Activated T-cell treated with anti-CD3 and anti-CD28 coated beads, Interleukin-2, amount 50 U/mL, for 72 hours (primary cell): ENCODE results near the gene GRM2. TPM values are rescaled to one million over a fixed set of nuclear protein-coding genes. Genes with fewer than 3 reads are reported as not detected.

Experiments
- ATAC-seq, 2 donors: fragments of 150-1000 bp; cut with Tn5 transposase; replicated peaks in 1 of 2; 2 replicates each; pipeline ENCODE4 v1.10.0; 2021; ENCODE audit warnings: moderate library complexity in 2 of 2, mild to moderate bottlenecking in 1 of 2
- DNase-seq, 2 donors: peaks; one replicate each; pipeline ENCODE4 v3.0.0; 2021 to 2022; ENCODE audit warnings: mixed read lengths in 1 of 2
- H3K27ac Mint-ChIP-seq: one replicate; pipeline ENCODE4 v1.8.0; 2022; ENCODE audit warnings: mild to moderate bottlenecking, moderate library complexity, mixed read lengths
- H3K27me3 Mint-ChIP-seq: one replicate; pipeline ENCODE4 v1.8.0; 2022; ENCODE audit warnings: low read depth, mixed read lengths
- H3K36me3 Mint-ChIP-seq, 2 donors: one replicate each; pipeline ENCODE4 v1.8.0; 2022; ENCODE audit warnings: mixed read lengths in 2 of 2, mild to moderate bottlenecking in 1 of 2; ENCODE audit not compliant: insufficient read depth in 2 of 2
- H3K4me1 Mint-ChIP-seq: one replicate; pipeline ENCODE4 v1.8.0; 2022; ENCODE audit warnings: low read depth, mixed read lengths
- H3K4me3 Mint-ChIP-seq, 2 donors: one replicate each; pipeline ENCODE4 v1.8.0; 2022; ENCODE audit warnings: mild to moderate bottlenecking in 2 of 2, mixed read lengths in 2 of 2, moderate library complexity in 2 of 2
- H3K9me3 Mint-ChIP-seq, 2 donors: one replicate each; pipeline ENCODE4 v1.8.0; 2022; ENCODE audit warnings: mixed read lengths in 2 of 2
- total RNA-seq, 2 donors: library from RNA; stranded (reverse); gene quantifications; one replicate each; pipeline ENCODE4 v1.2.3, GENCODE V29; 2022

The GRM2 gene
- 1 to 10 TPM in 1 of 2 donors, under 1 TPM in 1; 0.48 to 2.0 TPM for total RNA-seq

GRCh38 chr3:51706788-51707731, at the start of gene GRM2:
GRM2 (plus strand) TSS chr3:51707068; CDS start chr3:51708984, 1,916 bp downstream.
- peak within 1 kb of the TSS; percentile 29 to 54 for H3K4me3 Mint-ChIP-seq
- H3K27ac Mint-ChIP-seq = no peak within 1 kb of the TSS
- ATAC-seq (peak in 1 of 2 donors; percentile 10), DNase-seq (peak in 1 of 2 donors; percentile 37)
- peaks cover 23% of the 10 kb centered on the region for H3K4me1 Mint-ChIP-seq
- peaks cover 11% of the 10 kb centered on the region for H3K27me3 Mint-ChIP-seq
- peaks cover 2% of the 10 kb centered on the region in 2 donors for H3K36me3 Mint-ChIP-seq
- peaks cover 2% of the 10 kb centered on the region in 2 donors for H3K9me3 Mint-ChIP-seq

GRCh38 chr3:51657234-51657633, 49.6 kb upstream of the GRM2 start:
- Mint-ChIP-seq H3K27ac (no peak overlapping the region), H3K9me3 (peaks cover 2% of the 10 kb centered on the region in 2 donors), H3K27me3 (no peaks in the 10 kb centered on the region), H3K36me3 (peaks cover 5 to 17% of the 10 kb centered on the region in 2 donors), H3K4me1 (no peaks in the 10 kb centered on the region), H3K4me3 (no peak overlapping the region)
- DNase-seq (no peak), ATAC-seq (no peak)

- Mint-ChIP-seq H3K27ac (no peak overlapping the region), H3K27me3 (no peaks in the 10 kb centered on the region), H3K36me3 (peaks cover 5 to 12% of the 10 kb centered on the region in 2 donors), H3K4me1 (no peaks in the 10 kb centered on the region), H3K9me3 (no peaks in the 10 kb centered on the region), H3K4me3 (no peak overlapping the region)
- no peak for DNase-seq
- ATAC-seq = no peak
These were observed 46.9 kb upstream of the GRM2 start for GRCh38 chr3:51659942-51660341.

GRCh38 chr3:51662456-51662855, 44.4 kb upstream of the GRM2 start:
- DNase-seq (no peak), ATAC-seq (no peak)
- peaks cover 4 to 9% of the 10 kb centered on the region in 2 donors for H3K36me3 Mint-ChIP-seq
- H3K27me3 Mint-ChIP-seq = no peaks in the 10 kb centered on the region
- no peaks in the 10 kb centered on the region for H3K9me3 Mint-ChIP-seq
- H3K4me1 Mint-ChIP-seq = no peaks in the 10 kb centered on the region
- no peak overlapping the region for H3K27ac Mint-ChIP-seq
- no peak overlapping the region for H3K4me3 Mint-ChIP-seq

- Mint-ChIP-seq H3K27me3 (no peaks in the 10 kb centered on the region), H3K4me3 (peak overlapping the region in 1 of 2 donors; percentile 75), H3K36me3 (no peaks in the 10 kb centered on the region), H3K27ac (no peak overlapping the region), H3K4me1 (peaks cover 47% of the 10 kb centered on the region), H3K9me3 (no peaks in the 10 kb centered on the region)
- no peak for DNase-seq
- no peak for ATAC-seq
These were observed 38.1 kb upstream of the GRM2 start for GRCh38 chr3:51668756-51669155.

- Mint-ChIP-seq H3K27ac (no peak overlapping the region), H3K4me1 (peaks cover 54% of the 10 kb centered on the region), H3K36me3 (no peaks in the 10 kb centered on the region), H3K27me3 (no peaks in the 10 kb centered on the region), H3K4me3 (peak overlapping the region; percentile 71 to 93), H3K9me3 (no peaks in the 10 kb centered on the region)
- DNase-seq = peak; percentile 84 to 85
- peak; percentile 18 to 21 for ATAC-seq
These were observed 37.4 kb upstream of the GRM2 start for GRCh38 chr3:51669241-51670052.

- DNase-seq (no peak), ATAC-seq (no peak)
- Mint-ChIP-seq H3K27me3 (no peaks in the 10 kb centered on the region), H3K4me3 (peak overlapping the region; percentile 71 to 93), H3K4me1 (peaks cover 62% of the 10 kb centered on the region), H3K36me3 (peaks cover 0 to 3% of the 10 kb centered on the region in 2 donors), H3K9me3 (no peaks in the 10 kb centered on the region), H3K27ac (no peak overlapping the region)
These were observed 36.6 kb upstream of the GRM2 start for GRCh38 chr3:51670053-51670822.

GRCh38 chr3:51670823-51671733, 35.8 kb upstream of the GRM2 start, which contains the start of gene TEX264:
TEX264 (plus strand) TSS chr3:51671252; CDS start chr3:51674305, 3,053 bp downstream.
- Mint-ChIP-seq H3K4me1 (peaks cover 70% of the 10 kb centered on the region), H3K27me3 (no peaks in the 10 kb centered on the region), H3K36me3 (peaks cover 0 to 8% of the 10 kb centered on the region in 2 donors), H3K9me3 (no peaks in the 10 kb centered on the region), H3K4me3 (peak within 1 kb of the TSS; percentile 93 to 94), H3K27ac (peak within 1 kb of the TSS; percentile 75)
- DNase-seq (peak; percentile 93 to 94), ATAC-seq (peak; percentile 71 to 74)

GRCh38 chr3:51671734-51672475, 35.0 kb upstream of the GRM2 start:
- ATAC-seq (peak; percentile 30 to 45), DNase-seq (peak; percentile 60 to 72)
- H3K9me3 Mint-ChIP-seq = no peaks in the 10 kb centered on the region
- H3K27me3 Mint-ChIP-seq = no peaks in the 10 kb centered on the region
- peaks cover 75% of the 10 kb centered on the region for H3K4me1 Mint-ChIP-seq
- peaks cover 0 to 8% of the 10 kb centered on the region in 2 donors for H3K36me3 Mint-ChIP-seq
- H3K27ac Mint-ChIP-seq = peak overlapping the region; percentile 75
- peak overlapping the region; percentile 93 to 94 for H3K4me3 Mint-ChIP-seq

- no peaks in the 10 kb centered on the region for H3K27me3 Mint-ChIP-seq
- H3K4me3 Mint-ChIP-seq = peak overlapping the region; percentile 48 to 50
- H3K27ac Mint-ChIP-seq = peak overlapping the region; percentile 59
- H3K9me3 Mint-ChIP-seq = no peaks in the 10 kb centered on the region
- no peak for ATAC-seq
- peaks cover 85% of the 10 kb centered on the region for H3K4me1 Mint-ChIP-seq
- DNase-seq = no peak
- peaks cover 0 to 8% of the 10 kb centered on the region in 2 donors for H3K36me3 Mint-ChIP-seq
These were observed 33.6 kb upstream of the GRM2 start for GRCh38 chr3:51673181-51673801.
